Uterus (tissue), 4 donors: ENCODE data around the gene F2RL2. TPM values are rescaled to one million over a fixed set of nuclear protein-coding genes. Genes with fewer than 3 reads are reported as not detected.

Source experiments
- DNase-seq, 2 donors: peaks; one replicate each; pipeline ENCODE4 v3.0.0-alpha.2; 2019 to 2020
- H3K27ac ChIP-seq, 2 donors: fragments of 200-600 bp; sonication (generic); 1 replicate in 1 of 2; 2 replicates in 1 of 2; pipeline ENCODE4 v1.5.1; 2016 to 2018
- H3K27me3 ChIP-seq, 2 donors: fragments of 200-600 bp; sonication (generic); one replicate each; pipeline ENCODE4 v1.5.1; 2018 to 2019; ENCODE audit warnings: control low read depth in 1 of 2
- H3K36me3 ChIP-seq, 2 donors: fragments of 200-600 bp; sonication (generic); one replicate each; pipeline ENCODE4 v1.5.1; 2019; ENCODE audit warnings: control low read depth in 1 of 2
- H3K4me1 ChIP-seq, 2 donors: fragments of 200-600 bp; sonication (generic); one replicate each; pipeline ENCODE4 v1.5.1; 2018 to 2019; ENCODE audit warnings: control low read depth in 1 of 2
- H3K4me3 ChIP-seq, 2 donors: fragments of 200-600 bp; sonication (generic); 1 replicate in 1 of 2; 2 replicates in 1 of 2; pipeline ENCODE4 v1.5.1; 2018 to 2019; ENCODE audit warnings: mild to moderate bottlenecking in 1 of 2
- H3K9me3 ChIP-seq, 2 donors: fragments of 200-600 bp; sonication (generic); one replicate each; pipeline ENCODE4 v1.5.1; 2019; ENCODE audit warnings: control low read depth in 1 of 2
- POLR2A ChIP-seq, 2 donors: fragments of 450-650 bp; IDR thresholded peaks; one replicate each; pipeline ENCODE4 v1.6.1; 2016; ENCODE audit warnings: antibody characterized with exemption in 2 of 2, mild to moderate bottlenecking in 1 of 2, moderate library complexity in 1 of 2
- intact Hi-C: fragments of 100-400 bp; cut with DNase I; formaldehyde crosslinking; loops from one replicate; pipeline ENCODE4 v1.15.1; 2023; ENCODE audit warnings: low total_unique reads
- total RNA-seq, 4 donors: library from RNA; depleted of rRNA in 3 of 4; stranded (reverse); fragments of >200 nt in 3 of 4; gene quantifications; one replicate each; pipeline versions ENCODE4 v1.1.0 to v1.2.4, GENCODE V29; 2014 to 2023
- TF ChIP-seq, protein P1 (sequence below), 4 experiments: fragments of 200-600 bp in 2 of 4; fragments of 450-650 bp in 2 of 4; sonication (generic) in 2 of 4; IDR thresholded peaks; one replicate each; pipeline ENCODE4 v1.5.1; 2016 to 2019; ENCODE audit warnings: antibody characterized with exemption in 4 of 4, mild to moderate bottlenecking in 2 of 4, moderate library complexity in 1 of 4
- donor health status: DM: yes; HTN: yes; CAD: no.

Gene F2RL2
- total RNA-seq, 4 donors from 2014 or later: 0.26 to 1.5 (median 1.2) TPM

GRCh38 chr5:76616206-76616605, 7.0 kb downstream of the F2RL2 start:
- Histone ChIP-seq H3K27ac (no peak overlapping the region), H3K4me1 (no peaks in the 10 kb centered on the region), H3K27me3 (no peaks in the 10 kb centered on the region), H3K9me3 (no peaks in the 10 kb centered on the region), H3K4me3 (no peak overlapping the region), H3K36me3 (no peaks in the 10 kb centered on the region)
- no peak for DNase-seq
- no peak for TF ChIP-seq POLR2A (IDR thresholded peaks at IDR 0.05)
- TF ChIP-seq, protein P1, sequence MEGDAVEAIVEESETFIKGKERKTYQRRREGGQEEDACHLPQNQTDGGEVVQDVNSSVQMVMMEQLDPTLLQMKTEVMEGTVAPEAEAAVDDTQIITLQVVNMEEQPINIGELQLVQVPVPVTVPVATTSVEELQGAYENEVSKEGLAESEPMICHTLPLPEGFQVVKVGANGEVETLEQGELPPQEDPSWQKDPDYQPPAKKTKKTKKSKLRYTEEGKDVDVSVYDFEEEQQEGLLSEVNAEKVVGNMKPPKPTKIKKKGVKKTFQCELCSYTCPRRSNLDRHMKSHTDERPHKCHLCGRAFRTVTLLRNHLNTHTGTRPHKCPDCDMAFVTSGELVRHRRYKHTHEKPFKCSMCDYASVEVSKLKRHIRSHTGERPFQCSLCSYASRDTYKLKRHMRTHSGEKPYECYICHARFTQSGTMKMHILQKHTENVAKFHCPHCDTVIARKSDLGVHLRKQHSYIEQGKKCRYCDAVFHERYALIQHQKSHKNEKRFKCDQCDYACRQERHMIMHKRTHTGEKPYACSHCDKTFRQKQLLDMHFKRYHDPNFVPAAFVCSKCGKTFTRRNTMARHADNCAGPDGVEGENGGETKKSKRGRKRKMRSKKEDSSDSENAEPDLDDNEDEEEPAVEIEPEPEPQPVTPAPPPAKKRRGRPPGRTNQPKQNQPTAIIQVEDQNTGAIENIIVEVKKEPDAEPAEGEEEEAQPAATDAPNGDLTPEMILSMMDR (IDR thresholded peaks at IDR 0.05): no peak
- intact Hi-C loops: no loop called here

DNA sequence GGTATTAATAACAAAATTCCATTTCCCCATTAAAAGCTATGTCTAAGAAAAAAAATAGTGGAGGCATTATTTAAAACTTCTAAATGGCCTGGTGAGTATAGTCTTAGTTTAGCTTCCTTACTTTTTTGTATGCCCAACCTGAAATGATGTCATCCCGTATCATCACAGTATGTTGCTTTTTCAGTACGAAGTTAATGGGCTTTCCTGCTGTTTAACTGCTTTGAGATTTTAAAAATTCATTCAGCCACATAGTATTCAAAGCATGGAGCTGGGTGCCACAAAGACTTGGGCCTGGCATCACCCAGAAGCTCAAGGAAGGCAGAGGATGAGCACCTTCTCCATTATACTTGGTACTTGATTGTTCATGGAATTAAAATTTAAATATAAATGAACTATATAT, 7.4 kb downstream of the F2RL2 start:
- no peaks in the 10 kb centered on the region for H3K36me3 ChIP-seq
- TF ChIP-seq, protein P1 (IDR thresholded peaks at IDR 0.05): no peak
- TF ChIP-seq POLR2A (IDR thresholded peaks at IDR 0.05): no peak
- DNase-seq: no peak
- no peak overlapping the region for H3K4me3 ChIP-seq
- no peaks in the 10 kb centered on the region for H3K4me1 ChIP-seq
- no peaks in the 10 kb centered on the region for H3K9me3 ChIP-seq
- no peak overlapping the region for H3K27ac ChIP-seq
- intact Hi-C loops: no loop called here
- no peaks in the 10 kb centered on the region for H3K27me3 ChIP-seq

DNA sequence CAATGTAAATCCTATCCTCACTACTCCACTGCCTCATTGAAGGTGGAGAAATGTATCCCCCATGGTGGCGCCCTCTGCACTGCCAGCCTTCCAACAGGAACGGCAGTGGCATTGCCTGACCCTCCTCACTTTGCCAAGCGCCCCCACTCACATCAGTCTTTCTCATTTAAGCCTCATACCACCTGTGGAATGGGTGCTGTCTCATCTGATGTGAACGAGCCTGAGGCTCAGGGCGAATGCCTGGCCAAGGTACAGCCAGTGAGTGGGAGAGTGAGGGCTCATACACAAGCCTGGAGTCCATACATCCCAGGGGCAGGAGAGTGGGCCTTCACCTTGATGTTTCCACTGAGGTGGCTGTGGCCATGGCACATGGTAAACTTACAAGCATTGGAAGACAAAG, 10.3 kb downstream of the F2RL2 start:
- no peak overlapping the region for H3K27ac ChIP-seq
- no peaks in the 10 kb centered on the region for H3K36me3 ChIP-seq
- DNase-seq: no peak
- intact Hi-C loops: no loop called here
- no peaks in the 10 kb centered on the region for H3K27me3 ChIP-seq
- H3K4me1 ChIP-seq: no peaks in the 10 kb centered on the region
- no peaks in the 10 kb centered on the region for H3K9me3 ChIP-seq
- H3K4me3 ChIP-seq: no peak overlapping the region
- no peak for TF ChIP-seq POLR2A (IDR thresholded peaks at IDR 0.05)
- TF ChIP-seq, protein P1 (IDR thresholded peaks at IDR 0.05): no peak

DNA sequence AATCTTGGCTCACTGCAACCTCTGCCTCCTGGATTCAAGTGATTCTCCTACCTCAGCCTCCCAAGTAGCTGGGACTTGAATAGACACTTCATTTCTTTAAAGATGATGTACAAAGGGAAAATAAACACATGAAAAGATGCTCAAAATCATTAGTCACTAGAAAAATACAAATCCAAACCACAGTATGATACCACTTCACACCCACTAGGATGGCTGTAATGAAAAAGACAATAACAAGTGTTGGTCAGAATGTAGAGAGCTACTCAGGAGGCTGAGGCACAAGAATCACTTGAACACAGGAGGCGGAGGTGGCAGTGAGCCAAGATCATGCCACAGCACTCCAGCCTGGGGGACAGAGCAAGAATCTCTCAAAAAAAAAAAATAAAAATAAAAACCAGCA, 13.0 kb downstream of the F2RL2 start:
- no peak for DNase-seq
- Histone ChIP-seq H3K4me3 (no peak overlapping the region), H3K36me3 (no peaks in the 10 kb centered on the region), H3K27me3 (no peaks in the 10 kb centered on the region), H3K4me1 (no peaks in the 10 kb centered on the region), H3K27ac (no peak overlapping the region), H3K9me3 (no peaks in the 10 kb centered on the region)
- intact Hi-C loops: no loop called here
- TF ChIP-seq, protein P1 (IDR thresholded peaks at IDR 0.05): no peak
- no peak for TF ChIP-seq POLR2A (IDR thresholded peaks at IDR 0.05)

DNA sequence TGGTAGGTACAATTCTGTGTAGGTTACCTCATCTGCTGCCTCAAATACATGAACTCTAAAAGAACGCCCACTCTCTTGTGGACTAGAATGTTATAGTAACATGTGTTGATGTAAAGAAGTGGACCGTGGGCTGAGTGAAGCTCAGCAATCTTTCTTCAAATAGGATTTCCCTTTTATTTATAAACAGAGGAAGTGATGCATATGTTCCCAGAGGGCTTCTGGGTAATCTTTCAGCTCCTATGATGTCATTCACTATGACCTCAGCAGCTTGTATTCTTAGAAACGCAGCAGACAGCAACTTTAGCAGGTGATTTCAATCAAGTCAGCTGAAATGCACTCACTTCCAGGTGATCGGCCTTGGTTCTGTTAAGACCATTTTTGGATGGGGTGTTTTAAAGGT, 14.4 kb downstream of the F2RL2 start:
- H3K9me3 ChIP-seq: no peaks in the 10 kb centered on the region
- H3K4me3 ChIP-seq: no peak overlapping the region
- no peaks in the 10 kb centered on the region for H3K36me3 ChIP-seq
- no peaks in the 10 kb centered on the region for H3K27me3 ChIP-seq
- H3K4me1 ChIP-seq: no peaks in the 10 kb centered on the region
- H3K27ac ChIP-seq: no peak overlapping the region
- intact Hi-C loops: no loop called here
- no peak for TF ChIP-seq POLR2A (IDR thresholded peaks at IDR 0.05)
- TF ChIP-seq, protein P1 (IDR thresholded peaks at IDR 0.05): no peak
- no peak for DNase-seq
